ENCODE data around the gene IDS.
"Not testable (repeated sequence)": the region's sequence is repeated elsewhere in the genome, so short reads cannot be mapped to it uniquely, and the experiment has no call there.

IDS gene

GRCh38 chrX:149540131-149540620, 35.1 kb upstream of the IDS start:
- peak; percentile 55 for ATAC-seq (replicated peaks; ENCODE audit: extremely low read depth, poor library complexity, severe bottlenecking)
- Mint-ChIP-seq H3K4me1 (no peaks in the 10 kb centered on the region), H3K4me3 (peak overlapping the region; percentile 71), H3K9me3 (no peaks in the 10 kb centered on the region), H3K27ac (ENCODE audit: low read depth) (peak overlapping the region; percentile 98), H3K27me3 (no peaks in the 10 kb centered on the region), H3K36me3 (ENCODE audit: insufficient read depth) (peaks cover 17% of the 10 kb centered on the region)
- peak; percentile 61 to 75 for DNase-seq (ENCODE audit: low spot score in 2 of 2)

DNA sequence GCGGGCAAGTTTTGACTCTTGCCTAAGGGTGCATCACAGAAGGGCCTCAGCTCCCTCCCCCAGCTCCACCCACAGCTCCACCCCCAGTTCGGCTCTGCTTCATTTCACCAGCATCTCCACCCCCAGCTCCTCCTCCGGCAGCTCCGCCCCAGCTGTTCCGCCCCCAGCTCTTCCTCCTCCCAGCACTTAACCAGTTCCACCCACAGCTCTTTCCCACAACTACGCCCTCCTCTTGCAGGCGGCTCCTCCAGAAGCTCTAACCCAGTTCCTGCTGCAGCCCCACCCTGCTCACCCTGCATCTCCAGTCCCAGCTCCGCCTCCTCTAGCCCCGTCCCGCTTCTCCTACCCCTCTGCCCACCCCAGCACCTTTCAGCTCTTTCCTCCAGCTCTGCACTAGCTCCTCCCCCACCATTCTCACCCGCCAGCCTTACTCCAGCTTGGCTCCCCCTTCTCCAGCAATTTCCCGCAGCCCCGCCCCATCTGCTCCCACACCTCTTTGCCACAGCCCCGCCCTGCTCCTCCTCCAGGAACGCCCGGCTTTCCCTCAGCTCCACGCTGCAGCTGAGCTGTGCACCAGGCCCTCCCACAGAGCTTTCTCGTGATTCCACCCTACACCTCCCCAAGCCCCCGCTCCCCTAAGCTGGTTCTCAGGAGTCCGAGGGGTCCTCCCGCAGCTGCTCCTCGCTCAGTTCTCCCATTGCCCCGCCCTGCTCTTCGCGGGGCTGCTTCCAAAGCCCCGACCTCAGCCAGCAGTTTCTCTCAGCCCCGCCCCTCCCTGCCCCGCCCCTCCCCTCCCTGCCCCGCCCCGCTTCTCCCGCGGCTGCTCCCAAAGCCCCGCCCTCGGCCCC, 34.4 kb upstream of the IDS start:
- Mint-ChIP-seq H3K4me3 (peak overlapping the region; percentile 71), H3K36me3 (ENCODE audit: insufficient read depth) (peaks cover 15% of the 10 kb centered on the region), H3K27ac (ENCODE audit: low read depth) (peak overlapping the region; percentile 98), H3K4me1 (no peaks in the 10 kb centered on the region), H3K27me3 (no peaks in the 10 kb centered on the region), H3K9me3 (no peaks in the 10 kb centered on the region)
- ATAC-seq (replicated peaks; ENCODE audit: extremely low read depth, poor library complexity, severe bottlenecking), result peak; percentile 42
- DNase-seq (ENCODE audit: low spot score in 2 of 2), result peak; percentile 78 to 84

DNA sequence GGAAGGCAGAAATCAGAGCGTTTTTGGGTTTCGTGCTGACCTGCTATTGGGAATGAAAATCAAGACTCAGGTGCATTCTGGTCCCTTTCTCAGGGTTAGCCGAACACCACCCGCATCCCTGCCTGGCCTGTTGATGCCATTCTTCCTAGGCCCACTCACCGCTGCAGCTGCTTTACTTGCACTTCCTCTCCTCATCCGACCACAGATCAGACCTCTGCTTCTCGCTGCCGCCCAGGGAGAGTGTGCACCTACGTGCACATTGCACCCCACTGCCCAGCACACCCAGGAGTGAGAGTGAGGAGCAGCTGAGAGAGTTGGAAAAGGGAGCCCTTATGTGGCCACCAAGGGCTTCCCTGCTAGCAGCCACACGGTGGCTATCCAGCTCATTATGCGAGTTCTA, 32.4 kb upstream of the IDS start:
- H3K36me3 Mint-ChIP-seq (ENCODE audit: insufficient read depth), result peaks cover 20% of the 10 kb centered on the region
- not testable (repeated sequence) for H3K27ac Mint-ChIP-seq (ENCODE audit: low read depth); H3K27me3 Mint-ChIP-seq; H3K4me1 Mint-ChIP-seq; H3K4me3 Mint-ChIP-seq; H3K9me3 Mint-ChIP-seq; DNase-seq (ENCODE audit: low spot score in 2 of 2); ATAC-seq (replicated peaks; ENCODE audit: extremely low read depth, poor library complexity, severe bottlenecking)

DNA sequence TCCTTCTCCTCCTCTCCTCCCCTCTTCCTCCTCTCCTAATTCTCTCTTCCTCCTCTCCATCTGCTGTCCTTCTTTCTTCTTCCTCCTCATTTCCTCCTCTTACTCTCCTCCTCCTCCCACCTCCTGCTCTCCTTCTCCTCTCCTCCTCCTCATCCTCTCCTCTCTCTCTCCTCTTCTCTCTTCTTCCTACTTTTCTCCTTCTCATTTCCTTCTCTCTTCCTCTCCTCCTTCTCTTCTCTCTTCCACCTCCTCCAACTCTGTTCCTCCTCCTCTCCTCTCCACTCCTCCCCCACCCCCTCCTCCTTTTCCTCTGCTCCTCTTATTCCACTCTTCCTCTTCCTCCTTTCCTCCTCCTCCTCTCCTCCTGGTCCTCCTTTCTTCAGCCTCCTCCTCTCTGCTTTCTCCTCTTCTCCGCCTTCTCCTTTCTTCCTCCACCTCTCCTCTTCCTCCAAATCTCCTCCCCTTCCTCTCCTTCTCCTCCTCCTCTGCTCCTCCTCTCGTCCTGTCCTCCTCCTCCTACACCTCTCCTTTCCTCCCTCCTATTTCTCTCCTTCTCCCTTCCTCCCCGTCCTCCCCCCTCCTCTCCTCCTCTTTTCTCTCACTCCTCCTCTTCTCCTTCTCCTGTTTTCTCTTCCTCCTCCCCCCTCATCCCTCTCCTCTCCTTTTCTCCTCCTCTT, 30.0 kb upstream of the IDS start:
- H3K4me1 Mint-ChIP-seq; ATAC-seq (replicated peaks; ENCODE audit: extremely low read depth, poor library complexity, severe bottlenecking); H3K4me3 Mint-ChIP-seq; H3K9me3 Mint-ChIP-seq; H3K27me3 Mint-ChIP-seq; DNase-seq (ENCODE audit: low spot score in 2 of 2): not testable (repeated sequence)
- Mint-ChIP-seq H3K36me3 (ENCODE audit: insufficient read depth) (peaks cover 17% of the 10 kb centered on the region), H3K27ac (ENCODE audit: low read depth) (peak overlapping the region; percentile 10)

DNA sequence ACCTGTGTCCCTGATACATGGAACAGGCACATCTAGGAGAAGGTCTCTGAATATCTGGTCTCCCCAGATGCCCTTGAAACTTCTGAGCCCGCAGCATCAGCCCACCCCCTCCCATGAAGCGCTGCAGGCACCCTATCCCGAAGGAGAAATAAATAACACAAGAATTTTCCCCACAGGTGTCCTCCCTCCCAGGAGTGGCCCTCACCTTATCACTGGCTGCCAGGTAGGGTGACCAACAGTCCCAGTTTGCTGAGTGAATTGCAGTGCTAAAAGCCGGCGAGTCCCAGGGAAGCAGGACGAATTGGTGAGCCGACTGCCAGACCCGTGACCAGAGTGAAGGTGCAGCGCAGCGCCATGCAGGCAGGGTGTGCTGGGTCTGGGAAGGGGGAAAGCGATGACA, 28.9 kb upstream of the IDS start:
- H3K27me3 Mint-ChIP-seq; ATAC-seq (replicated peaks; ENCODE audit: extremely low read depth, poor library complexity, severe bottlenecking); H3K9me3 Mint-ChIP-seq; H3K4me3 Mint-ChIP-seq; H3K27ac Mint-ChIP-seq (ENCODE audit: low read depth); H3K4me1 Mint-ChIP-seq; DNase-seq (ENCODE audit: low spot score in 2 of 2): not testable (repeated sequence)
- peaks cover 12% of the 10 kb centered on the region for H3K36me3 Mint-ChIP-seq (ENCODE audit: insufficient read depth)

DNA sequence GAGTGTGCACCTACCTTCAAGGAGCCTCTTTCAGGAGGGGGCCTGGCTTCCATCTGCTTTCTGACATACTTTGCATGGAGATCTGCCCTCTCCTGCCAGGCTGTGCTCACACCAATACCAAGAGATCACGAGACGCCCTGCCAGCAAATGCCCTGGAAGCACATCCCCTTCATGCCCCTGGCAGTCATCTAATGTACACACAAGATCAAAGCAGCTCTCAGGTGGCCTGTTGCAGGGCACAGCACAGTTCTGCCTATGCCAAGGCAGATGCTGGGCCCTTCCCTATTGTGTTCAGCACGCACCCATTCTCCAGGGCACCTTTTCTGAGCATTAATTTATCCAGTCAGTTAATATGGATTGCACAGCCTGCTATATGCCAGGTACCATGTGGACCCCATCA, 27.8 kb upstream of the IDS start:
- not testable (repeated sequence) for H3K27me3 Mint-ChIP-seq; H3K4me1 Mint-ChIP-seq; H3K9me3 Mint-ChIP-seq; ATAC-seq (replicated peaks; ENCODE audit: extremely low read depth, poor library complexity, severe bottlenecking); H3K4me3 Mint-ChIP-seq; DNase-seq (ENCODE audit: low spot score in 2 of 2); H3K27ac Mint-ChIP-seq (ENCODE audit: low read depth)
- H3K36me3 Mint-ChIP-seq (ENCODE audit: insufficient read depth), result peaks cover 12% of the 10 kb centered on the region

DNA sequence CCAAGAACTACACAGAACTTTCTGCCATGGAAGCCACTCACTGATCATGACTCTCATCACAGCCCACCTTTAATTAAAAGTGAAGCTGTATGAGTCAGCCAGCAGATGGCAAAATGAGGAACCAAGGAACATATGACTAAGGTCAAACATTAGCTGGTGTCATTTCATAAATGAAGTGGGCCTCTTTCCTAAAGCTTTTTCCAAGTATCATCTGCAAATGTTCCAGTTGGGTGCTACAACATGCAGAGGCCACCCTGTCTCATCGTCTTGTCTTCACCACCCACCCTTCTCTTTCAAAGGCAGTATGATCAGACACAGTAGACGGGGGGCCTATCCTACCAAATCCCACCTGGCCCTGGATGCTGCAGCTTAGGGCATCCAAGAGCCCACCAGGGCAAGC, 26.5 kb upstream of the IDS start:
- peak overlapping the region; percentile 8 for H3K27ac Mint-ChIP-seq (ENCODE audit: low read depth)
- H3K4me3 Mint-ChIP-seq, result no peak overlapping the region
- DNase-seq (ENCODE audit: low spot score in 2 of 2) (no peak), ATAC-seq (replicated peaks; ENCODE audit: extremely low read depth, poor library complexity, severe bottlenecking) (no peak)
- no peaks in the 10 kb centered on the region for H3K9me3 Mint-ChIP-seq
- H3K4me1 Mint-ChIP-seq, result peaks cover 5% of the 10 kb centered on the region
- peaks cover 14% of the 10 kb centered on the region for H3K36me3 Mint-ChIP-seq (ENCODE audit: insufficient read depth)
- no peaks in the 10 kb centered on the region for H3K27me3 Mint-ChIP-seq

- ATAC-seq (replicated peaks; ENCODE audit: extremely low read depth, poor library complexity, severe bottlenecking), result no peak
- peaks cover 13% of the 10 kb centered on the region for H3K36me3 Mint-ChIP-seq (ENCODE audit: insufficient read depth)
These were observed 23.3 kb upstream of the IDS start for GRCh38 chrX:149528381-149528780.

GRCh38 chrX:149527705-149528104, 22.6 kb upstream of the IDS start:
- DNase-seq (ENCODE audit: low spot score in 2 of 2), result peak in 1 of 2 donors; percentile 42
- Mint-ChIP-seq H3K9me3 (no peaks in the 10 kb centered on the region), H3K27ac (ENCODE audit: low read depth) (peak overlapping the region; percentile 62), H3K36me3 (ENCODE audit: insufficient read depth) (peaks cover 13% of the 10 kb centered on the region), H3K4me3 (peak overlapping the region; percentile 18), H3K4me1 (peaks cover 5% of the 10 kb centered on the region), H3K27me3 (no peaks in the 10 kb centered on the region)
- ATAC-seq (replicated peaks; ENCODE audit: extremely low read depth, poor library complexity, severe bottlenecking), result no peak

More at GRCh38 chrX:149528381-149528780, 23.3 kb upstream of the IDS start:
- Mint-ChIP-seq H3K4me1 (peaks cover 5% of the 10 kb centered on the region), H3K4me3 (no peak overlapping the region), H3K27me3 (no peaks in the 10 kb centered on the region), H3K27ac (ENCODE audit: low read depth) (peak overlapping the region; percentile 62), H3K9me3 (no peaks in the 10 kb centered on the region)
- no peak for DNase-seq (ENCODE audit: low spot score in 2 of 2)

GRCh38 chrX:149526318-149527033, 21.4 kb upstream of the IDS start:
- not testable (repeated sequence) for ATAC-seq (replicated peaks; ENCODE audit: extremely low read depth, poor library complexity, severe bottlenecking); DNase-seq (ENCODE audit: low spot score in 2 of 2); H3K36me3 Mint-ChIP-seq (ENCODE audit: insufficient read depth); H3K9me3 Mint-ChIP-seq; H3K27me3 Mint-ChIP-seq
- Mint-ChIP-seq H3K4me3 (peak overlapping the region; percentile 60), H3K27ac (ENCODE audit: low read depth) (peak overlapping the region; percentile 96), H3K4me1 (peaks cover 16% of the 10 kb centered on the region)

DNA sequence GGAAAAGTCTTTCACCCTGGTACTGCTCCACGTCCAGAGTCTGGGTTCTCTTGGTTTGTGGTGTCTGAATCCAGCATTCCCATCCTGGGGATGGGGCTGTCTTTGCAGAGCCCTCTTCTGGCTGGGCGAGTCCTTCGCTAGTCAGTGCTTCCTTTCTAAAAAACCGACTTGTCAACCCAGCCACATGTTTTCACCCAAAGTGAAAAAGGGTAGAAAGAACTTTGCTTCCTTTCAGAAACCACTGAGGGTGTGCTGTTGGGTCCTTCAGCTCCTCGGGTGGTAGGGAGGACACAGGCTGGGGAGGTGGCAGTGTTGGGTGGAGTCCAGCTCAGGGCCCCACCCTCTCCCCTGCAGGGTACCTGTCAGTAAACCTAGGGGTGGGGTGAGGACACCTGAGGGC, 20.8 kb upstream of the IDS start:
- H3K9me3 Mint-ChIP-seq, H3K27me3 Mint-ChIP-seq: not testable (repeated sequence)
- peak overlapping the region; percentile 96 for H3K27ac Mint-ChIP-seq (ENCODE audit: low read depth)
- ATAC-seq (replicated peaks; ENCODE audit: extremely low read depth, poor library complexity, severe bottlenecking) (peak; percentile 49), DNase-seq (ENCODE audit: low spot score in 2 of 2) (peak in 1 of 2 donors; percentile 53)
- peaks cover 15% of the 10 kb centered on the region for H3K36me3 Mint-ChIP-seq (ENCODE audit: insufficient read depth)
- H3K4me3 Mint-ChIP-seq, result peak overlapping the region; percentile 60
- H3K4me1 Mint-ChIP-seq, result peaks cover 21% of the 10 kb centered on the region

- Mint-ChIP-seq H3K36me3 (ENCODE audit: insufficient read depth) (peaks cover 17% of the 10 kb centered on the region), H3K27ac (ENCODE audit: low read depth) (peak overlapping the region; percentile 96)
- peak; percentile 84 for ATAC-seq (replicated peaks; ENCODE audit: extremely low read depth, poor library complexity, severe bottlenecking)
These were observed 20.3 kb upstream of the IDS start for GRCh38 chrX:149525389-149525788.

More at GRCh38 chrX:149525389-149525788, 20.3 kb upstream of the IDS start:
- DNase-seq (ENCODE audit: low spot score in 2 of 2), result peak in 1 of 2 donors; percentile 70
- H3K27me3 Mint-ChIP-seq, H3K9me3 Mint-ChIP-seq: not testable (repeated sequence)
- Mint-ChIP-seq H3K4me1 (peaks cover 27% of the 10 kb centered on the region), H3K4me3 (peak overlapping the region; percentile 60)

Measured in central memory CD8-positive, alpha-beta T cell (primary cell).